GM19438 (cell line): ENCODE results near the gene CUL5.
"Not testable (repeated sequence)": the region's sequence is repeated elsewhere in the genome, so short reads cannot be mapped to it uniquely, and the experiment has no call there.

ENCODE experiments used
- ATAC-seq: cut with Tn5 transposase; IDR thresholded peaks from one replicate; pipeline ENCODE4 v1.9.1; 2021; ENCODE audit warnings: low read depth; ENCODE audit not compliant: unreplicated experiment

CUL5 gene

DNA sequence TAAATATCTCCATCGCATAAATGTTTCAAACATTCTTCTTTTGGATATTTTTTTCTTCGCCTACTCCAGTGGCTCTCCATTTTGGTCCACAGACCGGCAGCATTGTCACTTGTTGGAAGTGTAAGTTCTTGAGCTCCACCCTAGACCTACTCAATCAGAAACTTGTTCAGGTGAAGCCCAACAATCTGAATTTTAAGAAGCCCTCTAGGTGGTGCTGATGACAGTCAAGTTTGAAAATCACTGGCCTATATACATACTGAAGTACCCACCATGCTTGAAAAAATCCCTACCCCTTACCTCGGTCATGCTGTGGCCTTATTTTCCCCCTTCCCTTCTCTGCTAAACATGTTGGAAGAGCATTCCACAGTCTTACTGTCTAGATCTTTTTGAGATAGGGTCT, 102.4 kb downstream of the CUL5 start:
- no peak for ATAC-seq

GRCh38 chr11:108112057-108112456, 103.4 kb downstream of the CUL5 start:
- no peak for ATAC-seq

DNA sequence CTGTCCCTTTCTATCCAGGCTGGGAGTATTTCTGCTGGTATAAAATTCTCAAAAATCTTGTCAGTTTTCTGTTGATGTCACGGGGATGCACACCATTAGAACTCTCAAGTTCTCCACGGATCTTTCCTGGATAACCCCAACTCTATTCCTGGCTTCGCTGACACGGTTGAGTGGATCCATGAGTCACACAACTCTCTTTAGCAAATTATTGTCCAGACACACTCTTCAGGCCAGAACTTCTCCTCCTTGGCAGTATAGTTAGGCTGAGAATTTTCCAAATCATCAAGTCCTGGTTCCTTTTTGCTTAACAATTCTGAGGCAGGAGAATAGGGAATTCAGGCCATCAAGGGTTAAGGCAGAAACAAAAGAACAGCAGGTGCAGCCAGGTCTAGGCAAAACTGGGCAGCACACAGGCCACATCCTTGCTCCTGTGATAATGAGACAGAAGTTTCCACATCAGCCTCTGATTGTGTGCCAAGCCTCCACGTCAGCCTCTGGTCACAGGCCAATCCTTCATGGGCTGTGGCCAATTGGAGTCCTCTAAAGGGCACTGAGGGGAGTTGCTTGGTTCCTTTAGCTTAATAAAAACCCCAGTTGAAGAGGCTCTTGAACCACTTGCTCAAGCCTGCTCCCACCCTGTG, 106.9 kb downstream of the CUL5 start:
- no peak for ATAC-seq

GRCh38 chr11:108117746-108118371, 109.2 kb downstream of the CUL5 start:
- no peak for ATAC-seq

GRCh38 chr11:108120936-108121273, 112.2 kb downstream of the CUL5 start:
- ATAC-seq, result peak; percentile 22

- peak; percentile 94 for ATAC-seq
These were observed 112.8 kb downstream of the CUL5 start, which contains the start of gene ACAT1 for GRCh38 chr11:108121274-108122155. TSS of gene ACAT1 (plus strand) at chr11:108121567. CDS start at chr11:108121607, 40 bp downstream.

GRCh38 chr11:108122166-108122628, 113.5 kb downstream of the CUL5 start:
- no peak for ATAC-seq

DNA sequence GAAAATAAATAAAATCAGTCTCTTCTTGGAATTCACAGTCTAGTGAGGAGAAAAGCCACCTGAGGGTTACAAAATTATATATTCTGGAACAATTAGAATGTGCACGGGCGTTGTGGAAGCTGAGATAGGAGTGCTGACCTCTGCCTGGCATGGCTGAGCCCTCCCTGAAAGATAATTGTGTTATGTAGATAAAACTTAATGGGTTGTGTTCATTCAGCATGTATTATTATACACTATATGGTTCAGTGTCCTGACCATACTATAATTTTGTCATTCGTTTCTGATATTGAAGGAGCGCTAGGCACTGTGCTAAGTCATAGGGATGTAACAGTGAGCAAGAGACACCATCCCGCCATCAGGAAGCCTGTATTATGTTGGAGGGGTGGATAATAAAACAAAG, 116.4 kb downstream of the CUL5 start:
- no peak for ATAC-seq

- no peak for ATAC-seq
These were observed 120.1 kb downstream of the CUL5 start for GRCh38 chr11:108128772-108129171.

DNA sequence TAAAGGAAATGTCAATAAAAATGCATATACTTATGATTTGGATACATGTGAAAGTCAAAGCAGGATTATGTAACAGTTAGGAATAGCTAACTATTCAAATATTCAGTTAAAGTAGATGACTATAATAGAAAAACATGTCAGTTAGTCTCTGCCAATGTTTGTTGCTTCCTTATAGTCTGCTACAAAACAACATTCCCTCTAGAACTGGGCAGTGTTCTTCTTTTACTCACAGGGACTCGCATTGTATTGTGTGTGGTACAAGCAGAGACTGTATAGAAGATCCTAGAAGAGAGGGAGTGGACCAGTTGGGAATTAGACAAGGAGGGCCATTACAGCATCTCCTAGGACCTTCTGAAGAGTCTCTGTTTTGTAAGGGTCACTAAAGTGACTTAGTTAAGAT, 123.3 kb downstream of the CUL5 start:
- no peak for ATAC-seq

DNA sequence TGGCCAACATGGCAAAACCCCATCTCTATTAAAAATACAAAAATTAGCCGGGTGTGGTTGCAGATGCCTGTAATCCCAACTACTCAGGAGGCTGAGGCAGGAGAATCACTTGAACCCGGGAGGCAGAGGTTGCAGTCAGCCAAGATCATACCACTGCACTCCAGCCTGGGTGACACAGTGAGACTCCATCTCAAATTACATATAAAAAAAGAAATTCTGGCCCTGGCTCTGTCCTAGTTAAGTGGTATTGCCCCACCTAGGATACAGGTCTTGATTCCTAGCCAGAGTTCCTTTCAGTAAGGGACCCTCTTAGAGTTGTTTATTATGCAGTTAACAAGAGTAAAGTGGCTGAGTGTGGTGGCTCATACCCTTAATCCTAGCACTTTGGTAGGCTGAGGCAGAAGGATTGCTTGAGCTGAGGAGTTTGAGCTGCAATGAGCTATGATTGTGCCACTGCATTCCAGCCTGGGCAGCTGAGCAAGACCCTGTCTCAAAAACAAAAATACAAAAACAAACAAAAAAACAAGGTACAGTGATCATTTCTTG, 124.4 kb downstream of the CUL5 start:
- ATAC-seq, result not testable (repeated sequence)

- no peak for ATAC-seq
These were observed 127.3 kb downstream of the CUL5 start for GRCh38 chr11:108135845-108136544.

DNA sequence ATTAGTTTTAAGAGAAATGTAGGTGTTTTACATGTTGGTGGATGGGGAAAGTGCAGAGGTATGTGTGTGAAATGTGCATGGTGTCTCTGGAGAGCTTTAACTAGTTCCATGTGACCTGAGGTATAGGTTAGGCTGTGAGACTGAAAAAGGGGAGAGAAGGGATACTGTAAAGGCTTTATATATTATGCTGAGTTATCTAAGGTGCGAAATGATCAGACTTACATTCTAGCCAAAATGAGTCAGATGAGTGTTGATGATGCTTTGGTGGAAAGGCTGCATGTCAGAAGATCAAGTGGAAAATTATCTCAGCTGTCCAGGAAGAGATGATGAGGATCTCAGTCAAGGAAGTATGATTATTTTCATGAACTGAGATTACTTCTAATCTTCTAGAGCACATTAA, 128.5 kb downstream of the CUL5 start:
- no peak for ATAC-seq

GRCh38 chr11:108142304-108142703, 133.6 kb downstream of the CUL5 start:
- ATAC-seq, result no peak

GRCh38 chr11:108144615-108145014, 135.9 kb downstream of the CUL5 start:
- ATAC-seq, result no peak

DNA sequence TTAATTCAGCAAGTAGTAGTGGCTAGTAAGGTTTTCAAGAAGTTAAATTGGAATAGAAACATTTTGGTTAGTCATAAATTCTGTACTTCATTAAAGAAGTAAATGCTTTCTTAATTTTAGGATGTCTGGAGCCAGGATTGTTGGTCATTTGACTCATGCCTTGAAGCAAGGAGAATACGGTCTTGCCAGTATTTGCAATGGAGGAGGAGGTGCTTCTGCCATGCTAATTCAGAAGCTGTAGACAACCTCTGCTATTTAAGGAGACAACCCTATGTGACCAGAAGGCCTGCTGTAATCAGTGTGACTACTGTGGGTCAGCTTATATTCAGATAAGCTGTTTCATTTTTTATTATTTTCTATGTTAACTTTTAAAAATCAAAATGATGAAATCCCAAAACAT, 138.5 kb downstream of the CUL5 start:
- no peak for ATAC-seq

GRCh38 chr11:108148556-108148955, 139.9 kb downstream of the CUL5 start:
- ATAC-seq, result no peak

GRCh38 chr11:108154591-108154990, 145.9 kb downstream of the CUL5 start:
- ATAC-seq, result no peak
